ENCODE results near the gene PEX11A.

The PEX11A gene

GRCh38 chr15:89653578-89653977 is 37.0 kb downstream of the PEX11A start:
- peaks cover 33% of the 10 kb centered on the region for H3K27me3 ChIP-seq (ENCODE audit: control insufficient read depth, low read length)
- no peaks in the 10 kb centered on the region for H3K79me2 ChIP-seq (ENCODE audit: control insufficient read depth, low read length)
- TF ChIP-seq, protein P1, sequence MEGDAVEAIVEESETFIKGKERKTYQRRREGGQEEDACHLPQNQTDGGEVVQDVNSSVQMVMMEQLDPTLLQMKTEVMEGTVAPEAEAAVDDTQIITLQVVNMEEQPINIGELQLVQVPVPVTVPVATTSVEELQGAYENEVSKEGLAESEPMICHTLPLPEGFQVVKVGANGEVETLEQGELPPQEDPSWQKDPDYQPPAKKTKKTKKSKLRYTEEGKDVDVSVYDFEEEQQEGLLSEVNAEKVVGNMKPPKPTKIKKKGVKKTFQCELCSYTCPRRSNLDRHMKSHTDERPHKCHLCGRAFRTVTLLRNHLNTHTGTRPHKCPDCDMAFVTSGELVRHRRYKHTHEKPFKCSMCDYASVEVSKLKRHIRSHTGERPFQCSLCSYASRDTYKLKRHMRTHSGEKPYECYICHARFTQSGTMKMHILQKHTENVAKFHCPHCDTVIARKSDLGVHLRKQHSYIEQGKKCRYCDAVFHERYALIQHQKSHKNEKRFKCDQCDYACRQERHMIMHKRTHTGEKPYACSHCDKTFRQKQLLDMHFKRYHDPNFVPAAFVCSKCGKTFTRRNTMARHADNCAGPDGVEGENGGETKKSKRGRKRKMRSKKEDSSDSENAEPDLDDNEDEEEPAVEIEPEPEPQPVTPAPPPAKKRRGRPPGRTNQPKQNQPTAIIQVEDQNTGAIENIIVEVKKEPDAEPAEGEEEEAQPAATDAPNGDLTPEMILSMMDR (IDR thresholded peaks at IDR 0.05; ENCODE audit: low read depth, low read length, poor library complexity, severe bottlenecking): no peak
- no peak for TF ChIP-seq EZH2phosphoT487 (IDR thresholded peaks at IDR 0.05; ENCODE audit: borderline replicate concordance, low read length)
- H3K4me3 ChIP-seq (ENCODE audit: low read length): no peak overlapping the region
- H3K4me2 ChIP-seq (ENCODE audit: low read length): no peak overlapping the region
- no peak overlapping the region for H3K27ac ChIP-seq (ENCODE audit: low read depth, low read length)
- no peaks in the 10 kb centered on the region for H3K4me1 ChIP-seq (ENCODE audit: control insufficient read depth, low read length)
- H3K36me3 ChIP-seq (ENCODE audit: control insufficient read depth, low read length): no peaks in the 10 kb centered on the region
- H3K9me2 ChIP-seq (replicated peaks; ENCODE audit: control insufficient read depth, low read length): no peaks in the 10 kb centered on the region
- no peaks in the 10 kb centered on the region for H4K20me1 ChIP-seq (ENCODE audit: control insufficient read depth, insufficient read depth, low read depth, low read length)
- H3K9me3 ChIP-seq (ENCODE audit: control insufficient read depth, insufficient read depth, low read length): no peaks in the 10 kb centered on the region
- no peaks in the 10 kb centered on the region for H3F3A ChIP-seq (ENCODE audit: control insufficient read depth, insufficient read depth)

DNA sequence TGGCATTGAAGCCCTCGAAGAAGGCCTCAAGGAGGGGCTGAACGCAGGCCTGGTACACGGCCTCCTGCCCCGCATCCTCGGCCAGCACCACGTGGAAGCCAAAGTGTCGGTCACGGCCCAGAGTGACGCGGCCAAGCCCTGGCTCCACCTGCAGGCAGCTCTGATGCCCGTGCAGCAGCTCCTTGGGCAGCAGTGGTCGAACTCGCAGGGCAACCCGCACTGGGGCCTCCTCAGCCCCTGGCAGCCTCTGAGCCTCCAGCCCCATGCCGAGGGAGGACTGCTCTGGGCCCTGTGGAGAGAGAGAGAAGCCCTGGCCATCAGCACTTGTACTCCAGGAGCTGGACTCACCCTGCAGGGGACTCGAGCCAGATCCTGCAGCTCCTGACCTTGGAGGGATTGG is 37.9 kb downstream of the PEX11A start:
- Histone ChIP-seq H3K9me2 (replicated peaks; ENCODE audit: control insufficient read depth, low read length) (no peaks in the 10 kb centered on the region), H3K4me3 (ENCODE audit: low read length) (no peak overlapping the region), H3K9me3 (ENCODE audit: control insufficient read depth, insufficient read depth, low read length) (no peaks in the 10 kb centered on the region), H3K27ac (ENCODE audit: low read depth, low read length) (no peak overlapping the region), H3K27me3 (ENCODE audit: control insufficient read depth, low read length) (peaks cover 30% of the 10 kb centered on the region), H3K36me3 (ENCODE audit: control insufficient read depth, low read length) (no peaks in the 10 kb centered on the region), H3K79me2 (ENCODE audit: control insufficient read depth, low read length) (no peaks in the 10 kb centered on the region), H3F3A (ENCODE audit: control insufficient read depth, insufficient read depth) (no peaks in the 10 kb centered on the region), H3K4me2 (ENCODE audit: low read length) (no peak overlapping the region), H4K20me1 (ENCODE audit: control insufficient read depth, insufficient read depth, low read depth, low read length) (no peaks in the 10 kb centered on the region), H3K4me1 (ENCODE audit: control insufficient read depth, low read length) (no peaks in the 10 kb centered on the region)
- no peak for TF ChIP-seq EZH2phosphoT487 (IDR thresholded peaks at IDR 0.05; ENCODE audit: borderline replicate concordance, low read length)

DNA sequence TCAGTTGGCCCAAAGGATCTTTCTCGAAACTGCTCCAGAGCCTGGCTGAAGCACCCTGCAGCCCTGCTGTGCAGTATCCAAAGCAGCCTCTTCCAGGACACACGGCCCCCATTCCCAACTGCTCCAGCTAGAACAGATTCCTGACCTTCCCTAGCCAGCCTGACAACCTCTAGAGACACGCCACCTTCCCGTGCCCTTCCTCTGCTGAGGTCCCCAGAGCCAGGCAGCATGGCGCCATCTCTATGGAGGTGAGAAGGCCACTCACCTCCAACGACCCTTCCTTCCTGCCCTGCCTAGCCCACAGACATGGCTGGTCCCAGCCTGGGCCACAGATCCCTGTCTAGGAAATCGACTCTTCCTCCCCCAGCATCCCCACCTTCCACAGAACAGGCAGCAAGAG is 38.4 kb downstream of the PEX11A start:
- no peak overlapping the region for H3K4me3 ChIP-seq (ENCODE audit: low read length)
- no peaks in the 10 kb centered on the region for H3K9me2 ChIP-seq (replicated peaks; ENCODE audit: control insufficient read depth, low read length)
- H3F3A ChIP-seq (ENCODE audit: control insufficient read depth, insufficient read depth): no peaks in the 10 kb centered on the region
- no peak for TF ChIP-seq EZH2phosphoT487 (IDR thresholded peaks at IDR 0.05; ENCODE audit: borderline replicate concordance, low read length)
- TF ChIP-seq, protein P1 (IDR thresholded peaks at IDR 0.05; ENCODE audit: low read depth, low read length, poor library complexity, severe bottlenecking): no peak
- no peak overlapping the region for H3K4me2 ChIP-seq (ENCODE audit: low read length)
- no peaks in the 10 kb centered on the region for H3K9me3 ChIP-seq (ENCODE audit: control insufficient read depth, insufficient read depth, low read length)
- H3K4me1 ChIP-seq (ENCODE audit: control insufficient read depth, low read length): no peaks in the 10 kb centered on the region
- H4K20me1 ChIP-seq (ENCODE audit: control insufficient read depth, insufficient read depth, low read depth, low read length): no peaks in the 10 kb centered on the region
- H3K27me3 ChIP-seq (ENCODE audit: control insufficient read depth, low read length): peaks cover 28% of the 10 kb centered on the region
- no peaks in the 10 kb centered on the region for H3K36me3 ChIP-seq (ENCODE audit: control insufficient read depth, low read length)
- no peaks in the 10 kb centered on the region for H3K79me2 ChIP-seq (ENCODE audit: control insufficient read depth, low read length)
- H3K27ac ChIP-seq (ENCODE audit: low read depth, low read length): no peak overlapping the region

DNA sequence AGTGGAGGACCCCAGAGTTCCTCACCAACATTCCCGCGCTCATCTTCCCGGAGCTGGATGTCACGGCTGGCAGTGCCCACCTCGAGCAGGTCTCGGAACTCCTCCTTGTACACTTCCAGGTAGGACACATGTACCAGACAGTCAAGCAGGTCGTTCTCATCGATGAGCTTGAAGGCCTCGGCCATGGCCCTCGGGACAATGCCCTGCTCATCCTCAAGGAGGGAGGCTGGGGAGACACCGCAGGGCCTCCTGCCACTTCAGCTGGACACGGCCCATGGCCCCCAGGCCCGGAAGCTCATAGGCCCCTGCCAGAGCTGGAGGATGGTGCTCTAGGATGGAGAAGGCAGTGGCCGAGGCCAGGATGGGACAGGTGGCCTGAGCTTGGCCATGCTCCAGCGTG is 40.8 kb downstream of the PEX11A start:
- Histone ChIP-seq H3K4me1 (ENCODE audit: control insufficient read depth, low read length) (no peaks in the 10 kb centered on the region), H3K27me3 (ENCODE audit: control insufficient read depth, low read length) (peaks cover 11% of the 10 kb centered on the region), H3K4me3 (ENCODE audit: low read length) (no peak overlapping the region), H3K9me2 (replicated peaks; ENCODE audit: control insufficient read depth, low read length) (no peaks in the 10 kb centered on the region), H3K36me3 (ENCODE audit: control insufficient read depth, low read length) (no peaks in the 10 kb centered on the region), H3K27ac (ENCODE audit: low read depth, low read length) (no peak overlapping the region), H3F3A (ENCODE audit: control insufficient read depth, insufficient read depth) (no peaks in the 10 kb centered on the region), H4K20me1 (ENCODE audit: control insufficient read depth, insufficient read depth, low read depth, low read length) (no peaks in the 10 kb centered on the region), H3K4me2 (ENCODE audit: low read length) (no peak overlapping the region), H3K9me3 (ENCODE audit: control insufficient read depth, insufficient read depth, low read length) (no peaks in the 10 kb centered on the region), H3K79me2 (ENCODE audit: control insufficient read depth, low read length) (no peaks in the 10 kb centered on the region)
- TF ChIP-seq, protein P1 (IDR thresholded peaks at IDR 0.05; ENCODE audit: low read depth, low read length, poor library complexity, severe bottlenecking): no peak
- TF ChIP-seq EZH2phosphoT487 (IDR thresholded peaks at IDR 0.05; ENCODE audit: borderline replicate concordance, low read length): no peak
